Neural progenitor cell (in vitro differentiated cells): Measurements from ENCODE around the gene R3HDM4. TPM values are rescaled to one million over a fixed set of nuclear protein-coding genes. Genes with fewer than 3 reads are reported as not detected.

ENCODE experiments used
- DNase-seq: peaks from one replicate; pipeline ENCODE4 v3.0.0-alpha.2; 2016; ENCODE audit warnings: low spot score
- H2AFZ ChIP-seq: fragments of 200-600 bp; sonication (generic); replicated peaks from 2 replicates; pipeline ENCODE4 v1.6.1; 2016; ENCODE audit warnings: antibody characterized with exemption
- H3F3A ChIP-seq: fragments of 200-600 bp; sonication (generic); 2 replicates; pipeline ENCODE4 v1.6.1; 2016; ENCODE audit warnings: antibody characterized with exemption, low read depth
- H3K27ac ChIP-seq: fragments of 200-600 bp; sonication (generic); 2 replicates; pipeline ENCODE4 v1.5.1; 2016; ENCODE audit warnings: mild to moderate bottlenecking
- H3K27me3 ChIP-seq: fragments of 200-600 bp; sonication (generic); 2 replicates; pipeline ENCODE4 v1.6.1; 2016; ENCODE audit warnings: mild to moderate bottlenecking, moderate library complexity
- H3K36me3 ChIP-seq: fragments of 200-600 bp; sonication (generic); 2 replicates; pipeline ENCODE4 v1.5.1; 2016
- H3K4me1 ChIP-seq: fragments of 200-600 bp; sonication (generic); 2 replicates; pipeline ENCODE4 v1.6.1; 2016; ENCODE audit warnings: mixed run types
- H3K4me2 ChIP-seq: fragments of 200-600 bp; sonication (generic); 2 replicates; pipeline ENCODE4 v1.6.1; 2016
- H3K4me3 ChIP-seq: fragments of 200-600 bp; sonication (generic); 2 replicates; pipeline ENCODE4 v1.5.1; 2016
- H3K79me2 ChIP-seq: fragments of 200-600 bp; sonication (generic); 2 replicates; pipeline ENCODE4 v1.6.1; 2016; ENCODE audit warnings: low read depth
- H3K9ac ChIP-seq: fragments of 200-600 bp; sonication (generic); 2 replicates; pipeline ENCODE4 v1.6.1; 2016
- H3K9me3 ChIP-seq: fragments of 200-600 bp; sonication (generic); 2 replicates; pipeline ENCODE4 v1.5.1; 2016; ENCODE audit warnings: low read depth
- H4K20me1 ChIP-seq: fragments of 200-600 bp; sonication (generic); 2 replicates; pipeline ENCODE4 v1.6.1; 2016; ENCODE audit warnings: low read depth
- H3K27ac Mint-ChIP-seq: 3 replicates; pipeline ENCODE4 v1.8.0; 2021; ENCODE audit warnings: mixed read lengths
- H3K27me3 Mint-ChIP-seq: 2 replicates; pipeline ENCODE4 v1.8.0; 2022; ENCODE audit warnings: low read depth, mild to moderate bottlenecking, inconsistent platforms, moderate library complexity, mixed read lengths; ENCODE audit not compliant: insufficient read depth
- H3K36me3 Mint-ChIP-seq: 3 replicates; pipeline ENCODE4 v1.8.0; 2021; ENCODE audit warnings: mixed read lengths
- H3K4me1 Mint-ChIP-seq: 3 replicates; pipeline ENCODE4 v1.8.0; 2021; ENCODE audit warnings: mixed read lengths
- H3K4me3 Mint-ChIP-seq: 3 replicates; pipeline ENCODE4 v1.8.0; 2021; ENCODE audit warnings: mild to moderate bottlenecking, moderate library complexity, mixed read lengths
- H3K9me3 Mint-ChIP-seq: 3 replicates; pipeline ENCODE4 v1.8.0; 2020; ENCODE audit warnings: mixed read lengths
- EZH2 ChIP-seq: fragments of 200-600 bp; sonication (generic); IDR thresholded peaks from 2 replicates; pipeline ENCODE4 v1.6.1; 2017; ENCODE audit warnings: antibody characterized with exemption, mild to moderate bottlenecking, moderate library complexity
- EZH2phosphoT487 ChIP-seq: fragments of 200-600 bp; sonication (generic); IDR thresholded peaks from 2 replicates; pipeline ENCODE4 v1.6.1; 2017; ENCODE audit warnings: antibody characterized with exemption
- total RNA-seq: library from RNA; depleted of rRNA; stranded (reverse); fragments of >200 nt; gene quantifications from 2 replicates; pipeline ENCODE4 v1.2.3, GENCODE V29; 2015; ENCODE audit warnings: low replicate concordance
- TF ChIP-seq, protein P1 (sequence below): fragments of 200-600 bp; sonication (generic); IDR thresholded peaks from 2 replicates; pipeline ENCODE4 v1.5.1; 2017; ENCODE audit warnings: antibody characterized with exemption, mild to moderate bottlenecking

Gene R3HDM4
- total RNA-seq, 1 donor from 2014 or later, result 22.7 TPM

DNA sequence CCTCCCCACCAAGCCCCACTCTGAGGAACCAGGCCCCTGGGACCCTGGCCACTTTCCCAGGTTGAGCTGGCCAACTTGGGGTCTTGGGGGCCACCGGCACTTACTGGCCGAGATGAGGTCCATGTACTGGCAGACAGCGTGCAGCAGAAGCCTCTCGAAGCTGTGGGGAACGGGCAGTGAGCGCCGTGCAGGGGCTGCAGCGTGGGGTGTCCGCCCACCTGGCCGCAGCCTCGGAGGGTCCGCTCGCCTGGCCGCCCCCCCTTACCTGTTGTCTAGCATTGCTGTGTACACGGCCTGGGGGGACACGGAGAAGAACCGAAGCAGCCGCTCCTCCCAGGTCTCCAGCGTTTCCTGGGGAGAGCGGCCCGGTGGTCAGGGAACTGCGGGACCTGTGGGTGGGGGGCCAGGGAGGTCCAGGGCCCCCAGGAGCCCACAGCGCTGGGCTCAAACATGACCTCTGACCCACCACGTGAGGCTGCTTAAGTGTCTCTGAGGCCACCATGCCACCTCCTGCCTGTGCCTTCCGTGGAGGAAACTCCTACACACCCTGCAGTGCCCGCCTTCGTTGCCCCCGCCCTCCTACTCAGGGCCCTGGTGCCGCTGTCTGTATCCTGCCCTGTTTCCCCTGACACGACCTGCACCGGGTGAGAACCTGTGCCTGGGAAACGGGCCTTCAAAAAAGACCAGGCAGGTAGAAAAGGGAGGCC is 13.5 kb downstream of the R3HDM4 start:
- H3F3A ChIP-seq, result peaks cover 27% of the 10 kb centered on the region
- no peaks in the 10 kb centered on the region for H3K9me3 ChIP-seq
- Mint-ChIP-seq H3K4me3 (no peak overlapping the region), H3K27me3 (peaks cover 2% of the 10 kb centered on the region), H3K9me3 (no peaks in the 10 kb centered on the region), H3K4me1 (peaks cover 27% of the 10 kb centered on the region), H3K27ac (no peak overlapping the region), H3K36me3 (peaks cover 1% of the 10 kb centered on the region)
- peaks cover 62% of the 10 kb centered on the region for H4K20me1 ChIP-seq
- peaks cover 10% of the 10 kb centered on the region for H3K4me1 ChIP-seq
- TF ChIP-seq EZH2 (no peak), EZH2phosphoT487 (no peak)
- TF ChIP-seq, protein P1, sequence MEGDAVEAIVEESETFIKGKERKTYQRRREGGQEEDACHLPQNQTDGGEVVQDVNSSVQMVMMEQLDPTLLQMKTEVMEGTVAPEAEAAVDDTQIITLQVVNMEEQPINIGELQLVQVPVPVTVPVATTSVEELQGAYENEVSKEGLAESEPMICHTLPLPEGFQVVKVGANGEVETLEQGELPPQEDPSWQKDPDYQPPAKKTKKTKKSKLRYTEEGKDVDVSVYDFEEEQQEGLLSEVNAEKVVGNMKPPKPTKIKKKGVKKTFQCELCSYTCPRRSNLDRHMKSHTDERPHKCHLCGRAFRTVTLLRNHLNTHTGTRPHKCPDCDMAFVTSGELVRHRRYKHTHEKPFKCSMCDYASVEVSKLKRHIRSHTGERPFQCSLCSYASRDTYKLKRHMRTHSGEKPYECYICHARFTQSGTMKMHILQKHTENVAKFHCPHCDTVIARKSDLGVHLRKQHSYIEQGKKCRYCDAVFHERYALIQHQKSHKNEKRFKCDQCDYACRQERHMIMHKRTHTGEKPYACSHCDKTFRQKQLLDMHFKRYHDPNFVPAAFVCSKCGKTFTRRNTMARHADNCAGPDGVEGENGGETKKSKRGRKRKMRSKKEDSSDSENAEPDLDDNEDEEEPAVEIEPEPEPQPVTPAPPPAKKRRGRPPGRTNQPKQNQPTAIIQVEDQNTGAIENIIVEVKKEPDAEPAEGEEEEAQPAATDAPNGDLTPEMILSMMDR, result no peak
- no peak for DNase-seq
- H3K4me2 ChIP-seq, result no peak overlapping the region
- H3K79me2 ChIP-seq, result peaks cover 18% of the 10 kb centered on the region
- no peak overlapping the region for H2AFZ ChIP-seq
- no peak overlapping the region for H3K9ac ChIP-seq
- H3K27ac ChIP-seq, result no peak overlapping the region
- H3K36me3 ChIP-seq, result no peaks in the 10 kb centered on the region
- no peaks in the 10 kb centered on the region for H3K27me3 ChIP-seq
- no peak overlapping the region for H3K4me3 ChIP-seq

DNA sequence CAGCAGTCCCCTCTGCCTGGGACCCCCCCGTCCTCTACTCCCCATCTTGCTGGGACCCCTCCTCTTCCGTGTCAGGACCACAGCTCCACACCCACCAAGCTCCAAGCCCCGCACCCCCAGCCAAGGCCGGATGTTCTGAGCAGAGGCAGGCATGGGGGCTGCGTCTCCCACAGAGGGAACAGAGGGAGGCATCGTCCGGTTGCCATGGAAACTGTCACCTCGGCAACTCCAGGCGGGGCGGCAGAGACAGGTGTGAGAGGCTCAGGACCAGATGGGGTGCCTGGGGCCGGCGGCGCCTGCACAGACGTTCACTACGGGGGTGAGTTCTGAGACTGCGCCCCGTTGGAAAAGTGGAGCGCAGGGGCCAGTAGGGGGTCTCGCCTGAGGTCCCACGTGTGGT is 14.4 kb downstream of the R3HDM4 start:
- Mint-ChIP-seq H3K9me3 (no peaks in the 10 kb centered on the region), H3K27me3 (peaks cover 4% of the 10 kb centered on the region), H3K4me3 (no peak overlapping the region), H3K4me1 (peaks cover 22% of the 10 kb centered on the region), H3K36me3 (peaks cover 1% of the 10 kb centered on the region), H3K27ac (peak overlapping the region; percentile 58)
- DNase-seq, result peak; percentile 54
- Histone ChIP-seq H3K27me3 (no peaks in the 10 kb centered on the region), H3K9me3 (no peaks in the 10 kb centered on the region), H3K4me3 (no peak overlapping the region), H3K27ac (no peak overlapping the region), H2AFZ (no peak overlapping the region), H4K20me1 (peaks cover 54% of the 10 kb centered on the region), H3K79me2 (peaks cover 15% of the 10 kb centered on the region), H3K4me1 (peaks cover 10% of the 10 kb centered on the region), H3K4me2 (no peak overlapping the region), H3K36me3 (no peaks in the 10 kb centered on the region), H3F3A (peaks cover 27% of the 10 kb centered on the region), H3K9ac (no peak overlapping the region)
- TF ChIP-seq, protein P1, result no peak
- TF ChIP-seq EZH2 (no peak), EZH2phosphoT487 (no peak)

DNA sequence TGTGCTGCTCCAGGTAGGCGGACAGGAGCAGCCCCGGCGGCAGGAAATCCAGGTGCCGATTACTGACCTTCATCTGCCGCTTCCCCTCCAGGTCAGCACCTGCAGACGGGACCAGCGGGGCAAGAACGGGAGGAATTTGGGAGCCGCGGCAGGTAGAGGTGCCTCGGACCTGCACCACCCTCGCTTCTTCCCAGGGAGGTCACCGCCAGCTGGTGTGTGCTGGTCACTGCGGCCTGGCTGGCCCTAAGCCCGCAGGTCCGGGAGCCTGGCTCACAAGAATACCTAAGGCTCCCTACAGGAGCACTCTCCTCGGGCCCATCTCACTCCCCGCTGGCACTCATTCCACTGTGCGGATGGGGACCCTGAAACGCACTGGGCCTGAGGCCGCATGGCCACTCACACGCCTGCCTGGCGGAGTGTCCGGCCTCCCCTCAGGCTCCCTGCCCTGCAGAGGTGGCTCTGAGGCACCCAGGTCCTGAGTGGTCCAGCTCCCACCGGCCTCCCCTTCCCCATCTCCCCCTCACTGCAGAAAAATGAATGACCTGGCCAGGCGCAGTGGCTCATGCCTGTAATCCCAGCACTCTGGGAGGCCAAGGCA is 15.5 kb downstream of the R3HDM4 start:
- no peaks in the 10 kb centered on the region for H3K9me3 ChIP-seq
- H3K4me1 Mint-ChIP-seq, result peaks cover 21% of the 10 kb centered on the region
- H3K27ac ChIP-seq, result no peak overlapping the region
- no peaks in the 10 kb centered on the region for H3K9me3 Mint-ChIP-seq
- H3K4me1 ChIP-seq, result peaks cover under 1% of the 10 kb centered on the region
- H3K36me3 ChIP-seq, result no peaks in the 10 kb centered on the region
- DNase-seq, result peak; percentile 59
- peaks cover 1% of the 10 kb centered on the region for H3K36me3 Mint-ChIP-seq
- peaks cover 9% of the 10 kb centered on the region for H3K79me2 ChIP-seq
- H2AFZ ChIP-seq, result no peak overlapping the region
- no peak overlapping the region for H3K4me3 ChIP-seq
- no peaks in the 10 kb centered on the region for H3K27me3 ChIP-seq
- peaks cover 43% of the 10 kb centered on the region for H4K20me1 ChIP-seq
- no peak overlapping the region for H3K4me3 Mint-ChIP-seq
- peaks cover 19% of the 10 kb centered on the region for H3F3A ChIP-seq
- TF ChIP-seq, protein P1, result peak; percentile 30
- TF ChIP-seq EZH2, result no peak
- no peak for TF ChIP-seq EZH2phosphoT487
- no peak overlapping the region for H3K9ac ChIP-seq
- peaks cover 9% of the 10 kb centered on the region for H3K27me3 Mint-ChIP-seq
- H3K4me2 ChIP-seq, result no peak overlapping the region
- H3K27ac Mint-ChIP-seq, result no peak overlapping the region
